ENCODE data around the gene GRAMD2B.
"Not testable (repeated sequence)": the region's sequence is repeated elsewhere in the genome, so short reads cannot be mapped to it uniquely, and the experiment has no call there.

The GRAMD2B gene

GRCh38 chr5:126456217-126456820 is 33.1 kb downstream of the GRAMD2B start:
- H3K27ac Mint-ChIP-seq (ENCODE audit: low read depth) = no peak overlapping the region
- H3K36me3 Mint-ChIP-seq (ENCODE audit: insufficient read depth) = peaks cover 4% of the 10 kb centered on the region
- no peaks in the 10 kb centered on the region for H3K9me3 Mint-ChIP-seq
- no peak overlapping the region for H3K4me3 Mint-ChIP-seq
- peaks cover 30% of the 10 kb centered on the region for H3K4me1 Mint-ChIP-seq
- ATAC-seq (replicated peaks; ENCODE audit: extremely low read depth, poor library complexity, severe bottlenecking) = no peak
- no peak for DNase-seq (ENCODE audit: low spot score in 2 of 2)
- no peaks in the 10 kb centered on the region for H3K27me3 Mint-ChIP-seq

GRCh38 chr5:126460459-126460858 is 37.2 kb downstream of the GRAMD2B start:
- Mint-ChIP-seq H3K27me3 (no peaks in the 10 kb centered on the region), H3K9me3 (no peaks in the 10 kb centered on the region), H3K4me1 (peaks cover 11% of the 10 kb centered on the region), H3K27ac (ENCODE audit: low read depth) (peak overlapping the region; percentile 54), H3K36me3 (ENCODE audit: insufficient read depth) (peaks cover 4% of the 10 kb centered on the region), H3K4me3 (no peak overlapping the region)
- ATAC-seq (replicated peaks; ENCODE audit: extremely low read depth, poor library complexity, severe bottlenecking) = no peak
- DNase-seq (ENCODE audit: low spot score in 2 of 2) = no peak

GRCh38 chr5:126460977-126461376 is 37.8 kb downstream of the GRAMD2B start:
- Mint-ChIP-seq H3K9me3 (no peaks in the 10 kb centered on the region), H3K4me1 (peaks cover 11% of the 10 kb centered on the region), H3K4me3 (no peak overlapping the region), H3K27ac (ENCODE audit: low read depth) (peak overlapping the region; percentile 54), H3K27me3 (no peaks in the 10 kb centered on the region), H3K36me3 (ENCODE audit: insufficient read depth) (peaks cover 4% of the 10 kb centered on the region)
- no peak for ATAC-seq (replicated peaks; ENCODE audit: extremely low read depth, poor library complexity, severe bottlenecking)
- no peak for DNase-seq (ENCODE audit: low spot score in 2 of 2)

DNA sequence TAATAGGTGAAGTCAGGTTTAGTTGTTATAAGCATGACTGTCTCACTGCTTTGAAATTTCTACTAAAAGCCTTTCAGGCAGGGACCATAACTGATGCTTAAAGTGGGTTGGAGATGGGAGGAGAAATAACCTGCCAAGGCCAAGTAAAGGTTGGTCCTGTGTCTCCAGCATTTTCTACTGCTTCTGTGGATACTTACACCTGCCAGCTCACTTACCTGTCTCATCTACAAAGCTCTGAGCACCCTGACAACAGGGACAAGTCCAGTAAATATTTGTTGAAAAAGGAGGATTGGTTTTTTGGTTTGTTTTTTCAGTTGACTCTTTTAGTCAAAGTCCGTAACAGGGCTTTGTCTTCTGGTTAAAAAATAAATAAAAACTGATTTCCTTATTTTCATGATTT is 38.6 kb downstream of the GRAMD2B start:
- DNase-seq (ENCODE audit: low spot score in 2 of 2) (no peak), ATAC-seq (replicated peaks; ENCODE audit: extremely low read depth, poor library complexity, severe bottlenecking) (no peak)
- Mint-ChIP-seq H3K27me3 (no peaks in the 10 kb centered on the region), H3K27ac (ENCODE audit: low read depth) (no peak overlapping the region), H3K4me3 (no peak overlapping the region), H3K9me3 (no peaks in the 10 kb centered on the region), H3K36me3 (ENCODE audit: insufficient read depth) (peaks cover 6% of the 10 kb centered on the region), H3K4me1 (peaks cover 5% of the 10 kb centered on the region)

DNA sequence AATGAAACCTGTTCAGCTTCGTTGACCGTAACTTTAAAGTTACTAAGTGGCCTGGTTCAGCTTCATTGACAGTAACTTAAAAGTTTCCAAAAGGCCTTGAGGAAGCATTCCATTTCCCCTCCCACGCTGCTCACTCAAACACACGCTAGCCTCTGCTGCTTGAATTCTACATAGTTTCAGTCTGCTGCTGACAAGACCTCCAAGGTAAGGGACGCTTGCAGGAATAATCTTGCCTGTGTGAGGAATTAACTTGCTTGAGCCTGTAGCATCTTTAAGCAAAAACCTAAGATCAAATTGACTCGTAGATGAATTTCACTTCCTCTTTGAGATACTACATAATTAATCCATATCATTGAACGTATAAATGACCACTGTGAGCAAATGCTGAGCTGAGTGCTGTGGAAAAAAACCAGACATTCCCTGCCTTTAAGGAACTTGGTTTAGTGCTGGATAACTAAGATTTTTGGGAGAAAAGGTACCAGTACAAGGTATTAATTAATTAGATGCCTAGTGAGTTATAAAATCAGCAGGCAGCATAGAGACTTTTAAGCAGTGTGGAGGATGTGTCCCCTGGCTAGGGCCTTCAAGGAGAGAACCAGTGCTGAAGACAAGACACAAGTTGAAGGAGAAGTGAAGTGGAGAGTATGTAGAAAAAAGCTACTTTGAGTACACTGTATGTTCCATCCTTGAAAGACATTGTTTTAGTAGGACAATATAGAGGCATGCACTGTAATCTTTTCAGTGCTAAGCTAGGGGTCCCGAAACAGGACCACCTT is 39.2 kb downstream of the GRAMD2B start:
- Mint-ChIP-seq H3K36me3 (ENCODE audit: insufficient read depth) (peaks cover 4% of the 10 kb centered on the region), H3K4me1 (peaks cover 5% of the 10 kb centered on the region), H3K27me3 (no peaks in the 10 kb centered on the region), H3K4me3 (no peak overlapping the region), H3K27ac (ENCODE audit: low read depth) (no peak overlapping the region), H3K9me3 (no peaks in the 10 kb centered on the region)
- ATAC-seq (replicated peaks; ENCODE audit: extremely low read depth, poor library complexity, severe bottlenecking) (no peak), DNase-seq (ENCODE audit: low spot score in 2 of 2) (no peak)

- peaks cover 5% of the 10 kb centered on the region for H3K4me1 Mint-ChIP-seq
Observed at GRCh38 chr5:126464016-126464415, 40.8 kb downstream of the GRAMD2B start.

DNA sequence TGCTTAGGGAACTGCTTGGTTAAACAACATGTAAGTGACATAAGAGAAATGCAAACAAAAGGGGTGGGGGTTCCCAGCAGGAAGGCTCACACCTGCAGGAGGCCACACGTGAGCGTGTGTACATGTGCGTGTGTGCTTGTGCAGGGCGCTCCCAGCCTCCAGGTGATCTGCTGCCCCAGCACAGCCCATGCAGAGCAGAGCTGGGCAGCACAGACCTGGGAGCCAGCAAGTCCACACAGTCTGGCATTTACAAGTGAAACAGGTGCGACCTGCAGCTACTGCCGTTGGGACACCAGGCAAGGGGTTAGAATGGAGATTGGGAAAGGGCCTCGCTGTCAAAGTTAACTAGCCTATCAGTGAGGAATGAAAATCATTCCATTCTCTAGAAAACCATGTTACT is 41.8 kb downstream of the GRAMD2B start:
- no peaks in the 10 kb centered on the region for H3K9me3 Mint-ChIP-seq
- H3K36me3 Mint-ChIP-seq (ENCODE audit: insufficient read depth) = peaks cover 6% of the 10 kb centered on the region
- H3K27me3 Mint-ChIP-seq = no peaks in the 10 kb centered on the region
- ATAC-seq (replicated peaks; ENCODE audit: extremely low read depth, poor library complexity, severe bottlenecking) = no peak
- no peak overlapping the region for H3K4me3 Mint-ChIP-seq
- no peak for DNase-seq (ENCODE audit: low spot score in 2 of 2)
- H3K4me1 Mint-ChIP-seq = peaks cover 5% of the 10 kb centered on the region
- no peak overlapping the region for H3K27ac Mint-ChIP-seq (ENCODE audit: low read depth)

More at GRCh38 chr5:126464016-126464415, 40.8 kb downstream of the GRAMD2B start:
- Mint-ChIP-seq H3K4me3 (no peak overlapping the region), H3K36me3 (ENCODE audit: insufficient read depth) (peaks cover 6% of the 10 kb centered on the region), H3K27ac (ENCODE audit: low read depth) (no peak overlapping the region), H3K9me3 (no peaks in the 10 kb centered on the region), H3K27me3 (no peaks in the 10 kb centered on the region)
- DNase-seq (ENCODE audit: low spot score in 2 of 2) (no peak), ATAC-seq (replicated peaks; ENCODE audit: extremely low read depth, poor library complexity, severe bottlenecking) (no peak)

DNA sequence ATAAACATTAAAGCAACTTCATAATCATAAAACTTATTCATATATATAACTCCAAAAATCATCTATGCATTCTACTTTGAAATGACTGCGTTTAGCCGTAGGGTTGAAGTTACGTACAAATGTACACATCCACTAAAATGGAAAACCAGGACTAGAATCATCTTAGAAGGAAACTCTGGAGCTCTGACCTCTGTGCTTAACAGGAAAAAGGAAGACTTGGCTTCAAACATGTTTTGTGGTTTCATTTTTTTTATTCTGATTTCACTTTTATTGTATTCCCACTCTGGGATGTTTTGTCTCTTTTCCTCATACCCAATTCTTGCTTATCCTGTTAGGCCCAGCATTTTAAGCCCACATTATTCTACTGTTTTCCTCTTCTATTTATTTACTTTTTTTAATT is 44.9 kb downstream of the GRAMD2B start:
- Mint-ChIP-seq H3K4me3 (no peak overlapping the region), H3K27me3 (no peaks in the 10 kb centered on the region), H3K27ac (ENCODE audit: low read depth) (no peak overlapping the region), H3K4me1 (no peaks in the 10 kb centered on the region), H3K9me3 (no peaks in the 10 kb centered on the region), H3K36me3 (ENCODE audit: insufficient read depth) (peaks cover 10% of the 10 kb centered on the region)
- ATAC-seq (replicated peaks; ENCODE audit: extremely low read depth, poor library complexity, severe bottlenecking) = no peak
- DNase-seq (ENCODE audit: low spot score in 2 of 2) = no peak

- ATAC-seq (replicated peaks; ENCODE audit: extremely low read depth, poor library complexity, severe bottlenecking) (no peak), DNase-seq (ENCODE audit: low spot score in 2 of 2) (no peak)
- Mint-ChIP-seq H3K4me3 (no peak overlapping the region), H3K27me3 (no peaks in the 10 kb centered on the region), H3K9me3 (no peaks in the 10 kb centered on the region), H3K27ac (ENCODE audit: low read depth) (no peak overlapping the region), H3K4me1 (no peaks in the 10 kb centered on the region), H3K36me3 (ENCODE audit: insufficient read depth) (peaks cover 10% of the 10 kb centered on the region)
Observed at GRCh38 chr5:126469536-126470316, 46.5 kb downstream of the GRAMD2B start.

DNA sequence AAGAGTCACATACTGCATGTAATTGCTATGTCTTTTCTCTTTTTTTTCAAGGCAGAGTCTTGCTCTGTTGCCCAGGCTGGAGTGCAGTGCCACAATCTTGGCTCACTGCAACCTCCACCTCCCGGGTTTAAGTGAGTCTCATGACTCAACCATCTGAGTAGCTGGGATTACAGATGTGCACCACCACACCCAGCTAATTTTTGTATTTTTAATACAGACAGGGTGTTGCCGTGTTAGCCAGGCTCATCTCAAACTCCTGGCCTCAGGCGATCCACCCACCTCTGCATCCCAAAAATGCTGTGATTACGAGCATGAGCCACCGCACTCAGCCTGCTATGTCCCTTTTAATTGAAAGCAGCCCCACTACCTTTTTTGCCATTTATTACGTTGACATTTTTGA is 47.3 kb downstream of the GRAMD2B start:
- not testable (repeated sequence) for ATAC-seq (replicated peaks; ENCODE audit: extremely low read depth, poor library complexity, severe bottlenecking); H3K4me1 Mint-ChIP-seq
- peaks cover 10% of the 10 kb centered on the region for H3K36me3 Mint-ChIP-seq (ENCODE audit: insufficient read depth)

GRCh38 chr5:126471247-126471646 is 48.0 kb downstream of the GRAMD2B start:
- H3K27me3 Mint-ChIP-seq = no peaks in the 10 kb centered on the region
- ATAC-seq (replicated peaks; ENCODE audit: extremely low read depth, poor library complexity, severe bottlenecking) (no peak), DNase-seq (ENCODE audit: low spot score in 2 of 2) (no peak)
- no peaks in the 10 kb centered on the region for H3K4me1 Mint-ChIP-seq
- H3K36me3 Mint-ChIP-seq (ENCODE audit: insufficient read depth) = peaks cover 10% of the 10 kb centered on the region
- H3K4me3 Mint-ChIP-seq = no peak overlapping the region
- H3K27ac Mint-ChIP-seq (ENCODE audit: low read depth) = no peak overlapping the region
- H3K9me3 Mint-ChIP-seq = no peaks in the 10 kb centered on the region

More for the DNA sequence above, 47.3 kb downstream of the GRAMD2B start:
- not testable (repeated sequence) for H3K27ac Mint-ChIP-seq (ENCODE audit: low read depth); H3K4me3 Mint-ChIP-seq; H3K27me3 Mint-ChIP-seq; DNase-seq (ENCODE audit: low spot score in 2 of 2); H3K9me3 Mint-ChIP-seq

GRCh38 chr5:126471875-126472537 is 48.8 kb downstream of the GRAMD2B start:
- Mint-ChIP-seq H3K4me3 (no peak overlapping the region), H3K4me1 (no peaks in the 10 kb centered on the region), H3K27ac (ENCODE audit: low read depth) (no peak overlapping the region), H3K9me3 (no peaks in the 10 kb centered on the region), H3K36me3 (ENCODE audit: insufficient read depth) (peaks cover 8% of the 10 kb centered on the region), H3K27me3 (no peaks in the 10 kb centered on the region)
- DNase-seq (ENCODE audit: low spot score in 2 of 2) = no peak
- ATAC-seq (replicated peaks; ENCODE audit: extremely low read depth, poor library complexity, severe bottlenecking) = no peak

Data from central memory CD8-positive, alpha-beta T cell (primary cell).